ENCODE measurements around the gene RCSD1.

GRCh38 chr1:167641786-167642500, 11.9 kb downstream of the RCSD1 start:
- no peak for TF ChIP-seq POLR2A (IDR thresholded peaks at IDR 0.05)
- no peak for TF ChIP-seq CTCF (IDR thresholded peaks at IDR 0.05)
- TF ChIP-seq EP300 (IDR thresholded peaks at IDR 0.05) = no peak
- no peak for TF ChIP-seq POLR2AphosphoS5 (IDR thresholded peaks at IDR 0.05)
